ENCODE measurements around the gene CLCN6. TPM values are rescaled to one million over a fixed set of nuclear protein-coding genes. Genes with fewer than 3 reads are reported as not detected.

Gene CLCN6
- total and polyA plus RNA-seq, 12 donors: 12.0 to 29.2 (median 23.5) TPM

GRCh38 chr1:11887666-11888007 is 81.6 kb downstream of the CLCN6 start:
- Histone ChIP-seq H3K27ac (no peak overlapping the region), H3K36me3 (replicated peaks in 1 of 2) (no peaks in the 10 kb centered on the region), H3K27me3 (no peaks in the 10 kb centered on the region), H3K4me1 (replicated peaks in 1 of 2) (peaks cover 4 to 6% of the 10 kb centered on the region in 2 donors), H3K4me3 (no peak overlapping the region), H3K9me3 (replicated peaks in 1 of 3) (no peaks in the 10 kb centered on the region)
- no peak for TF ChIP-seq POLR2A (IDR thresholded peaks at IDR 0.05)
- no peak for TF ChIP-seq CTCF (IDR thresholded peaks at IDR 0.05)
- 77 to 97% (median 89%) methylated on average over 6 to 7 of the region's 7 CpGs for WGBS, 4 donors
- no peak for DNase-seq
- intact Hi-C loops (cut with DNase I): no loop called here

DNA sequence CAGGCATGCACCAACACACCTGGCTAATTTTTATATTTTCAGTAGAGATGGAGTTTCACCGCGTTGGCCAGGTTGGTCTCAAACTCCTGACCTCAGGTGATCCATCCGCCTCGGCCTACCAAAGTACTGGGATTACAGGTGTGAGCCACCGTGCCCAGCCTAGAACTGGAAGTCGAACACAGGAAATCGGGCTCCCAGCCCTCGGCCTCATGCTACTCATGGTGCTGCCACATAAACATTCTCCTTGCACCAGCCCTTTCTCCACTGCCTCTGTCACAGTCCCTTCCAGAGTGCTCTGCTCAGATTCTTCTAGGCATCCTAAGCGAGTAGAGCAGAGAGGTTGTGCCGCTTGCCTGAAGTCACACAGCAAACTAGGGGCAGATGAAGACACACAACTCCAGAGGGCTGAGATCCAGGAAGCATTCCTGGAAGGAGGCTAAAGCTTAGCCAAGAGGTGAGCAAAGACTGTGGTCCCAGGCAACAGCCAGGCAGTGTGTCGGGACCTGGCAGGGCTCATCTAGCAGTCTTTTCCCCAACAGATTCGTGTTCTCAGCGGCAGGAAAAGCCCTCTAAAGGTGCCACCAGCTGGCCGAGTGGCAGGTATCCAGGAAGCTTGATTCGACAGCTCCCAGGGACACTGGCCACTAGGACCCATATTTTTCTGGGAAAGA is 82.3 kb downstream of the CLCN6 start:
- intact Hi-C loops (cut with DNase I): no loop called here
- TF ChIP-seq POLR2A (IDR thresholded peaks at IDR 0.05): no peak
- no peak for TF ChIP-seq CTCF (IDR thresholded peaks at IDR 0.05)
- Histone ChIP-seq H3K27ac (no peak overlapping the region), H3K9me3 (replicated peaks in 1 of 3) (no peaks in the 10 kb centered on the region), H3K4me1 (replicated peaks in 1 of 2) (no peaks in the 10 kb centered on the region), H3K27me3 (no peaks in the 10 kb centered on the region), H3K4me3 (no peak overlapping the region), H3K36me3 (replicated peaks in 1 of 2) (no peaks in the 10 kb centered on the region)
- 80 to 86% (median 82%) methylated on average over 13 to 15 of the region's 15 CpGs for whole genome bisulfite sequencing, 4 donors
- no peak for DNase-seq

DNA sequence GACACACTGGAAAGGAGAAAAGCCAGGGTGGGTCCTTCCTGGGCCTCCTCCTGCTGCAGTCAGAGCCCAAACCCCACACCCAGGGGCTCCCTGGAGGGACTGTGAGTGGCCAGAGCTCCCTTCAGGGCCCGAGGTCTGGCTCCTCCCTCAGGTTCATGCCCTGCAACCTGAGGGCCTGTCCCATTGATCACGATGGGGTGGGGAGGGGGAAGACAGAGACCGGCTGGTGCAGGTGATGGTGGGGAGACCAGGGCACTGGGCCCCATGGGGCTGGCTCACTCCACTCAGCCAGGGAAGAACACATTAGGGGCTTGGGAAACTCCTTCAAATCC is 82.9 kb downstream of the CLCN6 start:
- Histone ChIP-seq H3K36me3 (replicated peaks in 1 of 2) (no peaks in the 10 kb centered on the region), H3K9me3 (replicated peaks in 1 of 3) (no peaks in the 10 kb centered on the region), H3K27me3 (no peaks in the 10 kb centered on the region), H3K4me3 (no peak overlapping the region), H3K27ac (no peak overlapping the region), H3K4me1 (replicated peaks in 1 of 2) (no peaks in the 10 kb centered on the region)
- DNase-seq: no peak
- TF ChIP-seq POLR2A (IDR thresholded peaks at IDR 0.05) (no peak), CTCF (IDR thresholded peaks at IDR 0.05) (no peak)
- intact Hi-C loops (cut with DNase I): no loop called here
- WGBS, 4 donors: 40 to 67% (median 60%) methylated on average over 2 to 3 of the region's 3 CpGs; no CpG with 5 or more reads in 1 of the 4 donors

- Histone ChIP-seq H3K4me1 (replicated peaks in 1 of 2) (no peaks in the 10 kb centered on the region), H3K27ac (no peak overlapping the region), H3K4me3 (no peak overlapping the region), H3K27me3 (peaks cover 6% of the 10 kb centered on the region), H3K9me3 (replicated peaks in 1 of 3) (no peaks in the 10 kb centered on the region), H3K36me3 (replicated peaks in 1 of 2) (no peaks in the 10 kb centered on the region)
- TF ChIP-seq POLR2A (IDR thresholded peaks at IDR 0.05): no peak
- TF ChIP-seq CTCF (IDR thresholded peaks at IDR 0.05): no peak
- 71 to 80% (median 76%) methylated on average over 6 of the region's 6 CpGs for WGBS, 4 donors
- intact Hi-C loops (cut with DNase I): loop anchor here in 1 of 2 donors (2.0 kb wide), 1 partner anchor 55 kb away; no protein-coding TSS in a partner anchor
- no peak for DNase-seq
Observed at GRCh38 chr1:11891433-11892186, 85.6 kb downstream of the CLCN6 start.

Small RNA genes lying within 50 kb of the gene (small RNA-seq; reads per million reads assigned to genes)
- gene RF02156 (0 reads per million in 2 donors), gene RF02157 (0 reads per million in 2 donors), gene RF02158 (0 reads per million in 2 donors)

Other genes starting within 250 kb of the CLCN6 start
- gene FBXO2, start 151.8 kb upstream of the CLCN6 start, total RNA-seq: 10 to 100 TPM in 7 of 9 donors, 1 to 10 TPM in 2; 2.5 to 59.3 (median 29.5) TPM
- gene FBXO2, start 151.8 kb upstream of the CLCN6 start, polyA plus RNA-seq: 10 to 100 TPM in 2 of 3 donors, 1 to 10 TPM in 1; 6.3 to 86.6 (median 71.4) TPM
- 10 to 100 TPM; 10.5 to 50.1 (median 36.3) TPM for gene FBXO44, start 151.3 kb upstream of the CLCN6 start, total RNA-seq
- gene FBXO44, start 151.3 kb upstream of the CLCN6 start, polyA plus RNA-seq: 100 to 1,000 TPM in 1 of 3 donors, 10 to 100 TPM in 1, 1 to 10 TPM in 1; 6.3 to 121 (median 53.0) TPM
- gene FBXO6, start 142.0 kb upstream of the CLCN6 start, total RNA-seq: 10 to 100 TPM in 7 of 9 donors, 1 to 10 TPM in 2; 3.3 to 26.4 (median 14.8) TPM
- gene FBXO6, start 142.0 kb upstream of the CLCN6 start, polyA plus RNA-seq: 10 to 100 TPM in 2 of 3 donors, 1 to 10 TPM in 1; 6.8 to 18.3 (median 12.4) TPM
- 10 to 100 TPM; 22.7 to 71.2 (median 31.1) TPM for gene MAD2L2, start 125.0 kb upstream of the CLCN6 start, total RNA-seq
- gene MAD2L2, start 125.0 kb upstream of the CLCN6 start, polyA plus RNA-seq: 10 to 100 TPM; 15.6 to 29.7 (median 19.5) TPM
- under 1 TPM in 3 of 9 donors, not detected in 6; under 0.01 to 0.07 (median 0.06) TPM for gene DRAXIN, start 114.5 kb upstream of the CLCN6 start, total RNA-seq
- gene DRAXIN, start 114.5 kb upstream of the CLCN6 start, polyA plus RNA-seq: under 1 TPM in 2 of 3 donors, not detected in 1; under 0.01 to 0.08 TPM
- 100 to 1,000 TPM in 1 of 9 donors, 10 to 100 TPM in 8; 33.7 to 104 (median 49.7) TPM for gene AGTRAP, start 70.1 kb upstream of the CLCN6 start, total RNA-seq
- gene AGTRAP, start 70.1 kb upstream of the CLCN6 start, polyA plus RNA-seq: 10 to 100 TPM; 23.4 to 57.0 (median 31.3) TPM
- 1 to 10 TPM in 5 of 9 donors, under 1 TPM in 3, not detected in 1; 0.32 to 4.7 (median 2.7) TPM for gene C1orf167, start 44.0 kb upstream of the CLCN6 start, total RNA-seq
- gene C1orf167, start 44.0 kb upstream of the CLCN6 start, polyA plus RNA-seq: 10 to 100 TPM in 1 of 3 donors, 1 to 10 TPM in 1, not detected in 1; 8.8 to 13.2 TPM
- 10 to 100 TPM; 20.0 to 82.4 (median 33.5) TPM for gene MTHFR, start 227 bp upstream of the CLCN6 start, total RNA-seq
- 10 to 100 TPM in 2 of 3 donors, 1 to 10 TPM in 1; 8.1 to 26.4 (median 15.6) TPM for gene MTHFR, start 227 bp upstream of the CLCN6 start, polyA plus RNA-seq
- gene NPPA, start 41.6 kb downstream of the CLCN6 start, total RNA-seq: not detected
- 1 to 10 TPM in 1 of 3 donors, under 1 TPM in 1, not detected in 1; 0.17 to 2.7 TPM for gene NPPA, start 41.6 kb downstream of the CLCN6 start, polyA plus RNA-seq
- not detected for gene NPPB, start 52.8 kb downstream of the CLCN6 start, total RNA-seq
- 1 to 10 TPM in 1 of 3 donors, not detected in 2; 1.1 TPM for gene NPPB, start 52.8 kb downstream of the CLCN6 start, polyA plus RNA-seq
- gene KIAA2013, start 120.2 kb downstream of the CLCN6 start, total RNA-seq: 100 to 1,000 TPM in 2 of 9 donors, 10 to 100 TPM in 7; 27.6 to 119 (median 56.0) TPM
- gene KIAA2013, start 120.2 kb downstream of the CLCN6 start, polyA plus RNA-seq: 10 to 100 TPM; 15.2 to 25.8 (median 15.5) TPM
- 100 to 1,000 TPM in 4 of 9 donors, 10 to 100 TPM in 5; 54.7 to 133 (median 85.6) TPM for gene PLOD1, start 128.5 kb downstream of the CLCN6 start, total RNA-seq
- gene PLOD1, start 128.5 kb downstream of the CLCN6 start, polyA plus RNA-seq: 10 to 100 TPM; 37.1 to 52.8 (median 49.1) TPM
- 100 to 1,000 TPM in 1 of 9 donors, 10 to 100 TPM in 8; 43.7 to 103 (median 65.8) TPM for gene MFN2, start 174.3 kb downstream of the CLCN6 start, total RNA-seq
- gene MFN2, start 174.3 kb downstream of the CLCN6 start, polyA plus RNA-seq: 10 to 100 TPM; 26.6 to 70.5 (median 27.0) TPM
- gene MIIP, start 213.3 kb downstream of the CLCN6 start, total RNA-seq: 10 to 100 TPM; 14.5 to 60.7 (median 25.5) TPM
- 10 to 100 TPM in 2 of 3 donors, 1 to 10 TPM in 1; 5.0 to 71.1 (median 43.7) TPM for gene MIIP, start 213.3 kb downstream of the CLCN6 start, polyA plus RNA-seq

Data from adrenal gland (tissue), 12 donors.